Measurements from ENCODE around the gene PHIP. TPM values are rescaled to one million over a fixed set of nuclear protein-coding genes. Genes with fewer than 3 reads are reported as not detected.

The PHIP gene
- total RNA-seq, 1 experiment from 2014 or later = 53.6 TPM

GRCh38 chr6:79042799-79043126, 35.3 kb downstream of the PHIP start:
- no peak for TF ChIP-seq CTCF (conservative IDR thresholded peaks at IDR 0.05)
- H3K36me3 Mint-ChIP-seq (ENCODE audit: insufficient read depth in 1 of 3, low read depth in 3 of 3) = peaks cover 25 to 61% (median 35%) of the 10 kb centered on the region in 3 experiments
- no CpG with 5 or more reads among the region's 5 CpGs for WGBS (ENCODE audit: extremely low coverage, insufficient read length, low lambda C conversion rate)
- Histone ChIP-seq H3K18ac (ENCODE audit: insufficient read length, low read depth, low read length) (no peak overlapping the region), H3K4me2 (ENCODE audit: insufficient read depth, insufficient read length, low read length) (no peak overlapping the region), H2AK5ac (ENCODE audit: insufficient read length, low read length) (no peak overlapping the region), H2BK15ac (ENCODE audit: low read depth, low read length) (no peak overlapping the region), H2BK12ac (ENCODE audit: insufficient read length, low read depth, low read length) (no peak overlapping the region), H3K9ac (ENCODE audit: extremely low read depth, insufficient read length, low read length) (no peak overlapping the region), H3K23me2 (ENCODE audit: insufficient read length, low read depth, low read length, poor library complexity, severe bottlenecking) (no peaks in the 10 kb centered on the region), H2BK20ac (ENCODE audit: low read depth, low read length, poor library complexity, severe bottlenecking) (no peak overlapping the region), H3K56ac (ENCODE audit: insufficient read length, low read depth, low read length) (no peak overlapping the region), H3K14ac (ENCODE audit: insufficient read depth, low read length) (no peak overlapping the region), H3K23ac (ENCODE audit: insufficient read length, low read depth, low read length) (no peak overlapping the region), H3K9me3 (ENCODE audit: control insufficient read depth, low read depth, low read length) (no peaks in the 10 kb centered on the region), H3K4ac (ENCODE audit: low read depth, low read length) (no peak overlapping the region), H4K20me1 (ENCODE audit: control insufficient read depth, insufficient read depth, insufficient read length) (no peaks in the 10 kb centered on the region), H3T11ph (ENCODE audit: low read length) (no peak overlapping the region), H3K27ac (ENCODE audit: insufficient read length, low read depth, low read length) (no peak overlapping the region), H4K5ac (ENCODE audit: insufficient read length, low read depth, low read length) (no peak overlapping the region), H2AFZ (ENCODE audit: low read length) (no peak overlapping the region), H3K79me1 (ENCODE audit: insufficient read depth, low read depth, low read length, poor library complexity, severe bottlenecking) (peaks cover 3% of the 10 kb centered on the region), H4K91ac (ENCODE audit: insufficient read length, low read depth, low read length) (no peak overlapping the region), H3K4me1 (ENCODE audit: insufficient read depth, low read length) (no peaks in the 10 kb centered on the region), H3K27me3 (ENCODE audit: insufficient read depth, low read length) (no peaks in the 10 kb centered on the region), H2BK120ac (ENCODE audit: low read depth, low read length, poor library complexity, severe bottlenecking) (no peak overlapping the region), H4K8ac (replicated peaks; ENCODE audit: insufficient read length, low read depth, low read length) (no peak overlapping the region), H2BK5ac (ENCODE audit: insufficient read length, low read length) (no peak overlapping the region), H3K79me2 (ENCODE audit: insufficient read depth, low read length) (no peaks in the 10 kb centered on the region; the same call in 1 of the 2 replicates)
- no peak overlapping the region for H3K27ac Mint-ChIP-seq
- H3K9me3 Mint-ChIP-seq = no peaks in the 10 kb centered on the region
- DNase-seq = no peak
- H3K4me3 Mint-ChIP-seq = no peak overlapping the region
- H3K27me3 Mint-ChIP-seq (ENCODE audit: low read depth) = no peaks in the 10 kb centered on the region
- peaks cover 16% of the 10 kb centered on the region in 2 experiments for H3K4me1 Mint-ChIP-seq

Data from H9 (cell line).